Measurements from ENCODE around the gene CALM1. TPM values are rescaled to one million over a fixed set of nuclear protein-coding genes. Genes with fewer than 3 reads are reported as not detected.

The CALM1 gene
- total and polyA plus RNA-seq, 10 of the 15 experiments (the other 5 are each of a cell fraction or from before 2014, with no cell fraction given): 110 to 729 (median 261) TPM

- TF ChIP-seq ZBTB40 (IDR thresholded peaks at IDR 0.05; ENCODE audit: borderline replicate concordance) (no peak), MEF2B (IDR thresholded peaks at IDR 0.05; ENCODE audit: partially characterized antibody, poor library complexity, severe bottlenecking) (peak; percentile 43), ZZZ3 (IDR thresholded peaks at IDR 0.05; ENCODE audit: control insufficient read depth, insufficient read length, low read depth) (no peak), IKZF2 (IDR thresholded peaks at IDR 0.05) (peak; percentile 12 to 36; a peak in 1 of 4 replicates), PML (IDR thresholded peaks at IDR 0.05; ENCODE audit: low read length) (peak; percentile 99), CUX1 (IDR thresholded peaks at IDR 0.05; ENCODE audit: insufficient replicate concordance, low read depth, low read length) (no peak), ZNF217 (IDR thresholded peaks at IDR 0.05) (0 out of 2 replicates have a peak, but pooled peaks have one; percentile 49), BRCA1 (IDR thresholded peaks at IDR 0.05; ENCODE audit: low read depth, low read length) (peak; percentile 32; the same call in 1 of the 2 replicates), KLF5 (IDR thresholded peaks at IDR 0.05; ENCODE audit: partially characterized antibody) (peak; percentile 90), ZBTB33 (IDR thresholded peaks at IDR 0.05) (peak; percentile 3; the same call in 1 of the 2 replicates), TAF1 (IDR thresholded peaks at IDR 0.05; ENCODE audit: borderline replicate concordance, low read depth, low read length) (peak; percentile 100), ATF3 (IDR thresholded peaks at IDR 0.05; ENCODE audit: borderline replicate concordance, extremely low read depth, low read depth, low read length) (no peak), ZNF24 (IDR thresholded peaks at IDR 0.05) (peak; percentile 77; the same call in 1 of the 2 replicates), WRNIP1 (IDR thresholded peaks at IDR 0.05; ENCODE audit: borderline replicate concordance, low read depth, low read length) (no peak)
Observed at GRCh38 chr14:90396341-90397339, at the start of gene CALM1 (continued).

Measured in GM12878 (cell line).